Ramos (cell line): ENCODE measurements around the gene ITGA3.

ENCODE experiments used
- in situ Hi-C: fragments of 300-500 bp; cut with MboI; formaldehyde crosslinking; loops from one replicate; pipeline ENCODE4 v1.14.3; 2022; ENCODE audit warnings: low sequenced_read_pairs; ENCODE audit not compliant: unreplicated experiment

ITGA3 gene

GRCh38 chr17:50118076-50118827 is 62.3 kb downstream of the ITGA3 start:
- in situ Hi-C loops = no loop called here

- in situ Hi-C loops = no loop called here
These were observed 62.9 kb downstream of the ITGA3 start for GRCh38 chr17:50118828-50119218.

GRCh38 chr17:50120475-50121253 is 64.8 kb downstream of the ITGA3 start:
- in situ Hi-C loops = no loop called here

- in situ Hi-C loops = no loop called here
These were observed 67.0 kb downstream of the ITGA3 start for GRCh38 chr17:50122945-50123344.

GRCh38 chr17:50123649-50124349 is 67.9 kb downstream of the ITGA3 start:
- in situ Hi-C loops = no loop called here

GRCh38 chr17:50125420-50125997 is 69.6 kb downstream of the ITGA3 start:
- in situ Hi-C loops = no loop called here

- in situ Hi-C loops = no loop called here
These were observed 71.9 kb downstream of the ITGA3 start for GRCh38 chr17:50127697-50128361.

- in situ Hi-C loops = no loop called here
These were observed 72.8 kb downstream of the ITGA3 start for GRCh38 chr17:50128441-50129352.

- in situ Hi-C loops = no loop called here
These were observed 73.4 kb downstream of the ITGA3 start for GRCh38 chr17:50129353-50129727.

- in situ Hi-C loops = no loop called here
These were observed 74.0 kb downstream of the ITGA3 start, which contains the start of gene SAMD14 for GRCh38 chr17:50129728-50130558. TSS of gene SAMD14 (minus strand) at chr17:50130160. CDS start at chr17:50124959, 5,201 bp downstream.

GRCh38 chr17:50130559-50131305 is 74.8 kb downstream of the ITGA3 start:
- in situ Hi-C loops = no loop called here

- in situ Hi-C loops = no loop called here
These were observed 76.3 kb downstream of the ITGA3 start for GRCh38 chr17:50132104-50132794.

GRCh38 chr17:50133028-50133768 is 77.3 kb downstream of the ITGA3 start:
- in situ Hi-C loops = no loop called here

GRCh38 chr17:50133769-50134099 is 77.8 kb downstream of the ITGA3 start:
- in situ Hi-C loops = no loop called here

GRCh38 chr17:50134206-50135110 is 78.5 kb downstream of the ITGA3 start:
- in situ Hi-C loops = no loop called here
